GM12865 (cell line): ENCODE measurements around the gene ASTN1.

Experiments used
- DNase-seq: peaks from one replicate; pipeline ENCODE4 v3.0.0; 2010; ENCODE audit warnings: low read depth
- H3K4me3 ChIP-seq: 2 replicates; pipeline ENCODE4 v1.5.1; 2011; ENCODE audit warnings: mild to moderate bottlenecking, low read depth, low read length, control low read depth
- TF ChIP-seq, protein P1 (sequence below): IDR thresholded peaks from 2 replicates; pipeline ENCODE4 v1.5.1; 2011; ENCODE audit warnings: low read length, control low read depth, low read depth, inconsistent platforms; ENCODE audit not compliant: insufficient read depth; ENCODE audit errors: missing control alignments

ASTN1 gene

DNA sequence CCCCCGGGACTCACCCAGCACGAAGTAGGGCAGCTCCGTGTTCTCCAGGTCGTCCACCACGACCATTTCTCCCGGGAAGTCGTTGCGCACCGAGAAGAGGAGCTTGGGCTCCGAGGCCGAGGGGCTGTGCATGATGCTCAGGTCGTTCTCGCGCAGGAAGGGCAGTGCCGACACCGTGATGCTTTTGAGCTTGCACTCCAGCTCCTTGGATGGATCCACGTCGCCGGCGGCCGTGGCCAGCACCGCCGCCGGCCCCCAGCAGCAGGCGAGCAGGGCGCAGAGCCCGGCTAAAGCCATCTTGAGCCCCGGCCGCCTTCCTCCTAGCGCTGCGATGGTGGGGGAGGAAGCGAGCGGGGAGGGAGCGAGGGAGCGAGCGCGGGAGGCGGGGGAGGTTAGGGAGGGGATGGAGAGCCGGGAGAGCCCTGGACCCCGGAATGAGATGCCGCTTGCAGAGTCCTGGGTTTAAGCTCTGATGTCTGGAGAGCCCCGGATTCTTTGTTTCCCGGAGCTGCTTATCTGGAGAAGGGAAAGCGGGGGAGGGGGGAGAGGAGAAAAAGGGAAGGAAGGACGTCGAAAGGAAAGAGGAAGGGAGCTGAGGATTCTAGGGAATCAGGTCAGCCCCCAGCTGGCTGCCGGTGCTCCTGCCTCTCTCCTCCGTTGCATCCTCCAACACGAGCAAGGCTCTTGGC, at the start of gene ASTN1:
Gene ASTN1, minus strand, starts transcription at position 333 of the 689 bp plus-strand sequence. Its CDS starts 36 bp downstream, at position 297.
- TF ChIP-seq, protein P1, sequence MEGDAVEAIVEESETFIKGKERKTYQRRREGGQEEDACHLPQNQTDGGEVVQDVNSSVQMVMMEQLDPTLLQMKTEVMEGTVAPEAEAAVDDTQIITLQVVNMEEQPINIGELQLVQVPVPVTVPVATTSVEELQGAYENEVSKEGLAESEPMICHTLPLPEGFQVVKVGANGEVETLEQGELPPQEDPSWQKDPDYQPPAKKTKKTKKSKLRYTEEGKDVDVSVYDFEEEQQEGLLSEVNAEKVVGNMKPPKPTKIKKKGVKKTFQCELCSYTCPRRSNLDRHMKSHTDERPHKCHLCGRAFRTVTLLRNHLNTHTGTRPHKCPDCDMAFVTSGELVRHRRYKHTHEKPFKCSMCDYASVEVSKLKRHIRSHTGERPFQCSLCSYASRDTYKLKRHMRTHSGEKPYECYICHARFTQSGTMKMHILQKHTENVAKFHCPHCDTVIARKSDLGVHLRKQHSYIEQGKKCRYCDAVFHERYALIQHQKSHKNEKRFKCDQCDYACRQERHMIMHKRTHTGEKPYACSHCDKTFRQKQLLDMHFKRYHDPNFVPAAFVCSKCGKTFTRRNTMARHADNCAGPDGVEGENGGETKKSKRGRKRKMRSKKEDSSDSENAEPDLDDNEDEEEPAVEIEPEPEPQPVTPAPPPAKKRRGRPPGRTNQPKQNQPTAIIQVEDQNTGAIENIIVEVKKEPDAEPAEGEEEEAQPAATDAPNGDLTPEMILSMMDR: no peak
- no peak for DNase-seq
- no peak within 1 kb of the TSS for H3K4me3 ChIP-seq

DNA sequence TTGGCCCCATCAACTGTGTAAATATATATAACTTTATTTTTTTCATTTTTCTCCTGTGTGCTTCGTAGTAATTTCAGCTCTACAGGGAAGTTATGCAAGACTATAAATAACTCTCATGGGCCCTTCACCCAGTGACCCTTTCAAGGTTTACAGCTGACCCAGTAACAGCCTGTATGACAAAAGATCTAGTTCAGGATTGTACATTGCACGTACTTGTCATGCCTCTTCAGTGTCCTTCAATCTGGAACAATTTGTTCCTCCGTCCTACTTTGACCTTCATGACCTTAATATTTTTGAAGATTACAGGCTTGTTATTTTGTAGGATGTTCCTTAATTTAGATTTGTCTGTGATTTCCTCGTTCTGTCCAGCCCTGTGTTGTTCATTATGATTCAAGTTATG, 46.7 kb upstream of the ASTN1 start:
- H3K4me3 ChIP-seq: no peak overlapping the region
- DNase-seq: no peak
- TF ChIP-seq, protein P1: no peak

DNA sequence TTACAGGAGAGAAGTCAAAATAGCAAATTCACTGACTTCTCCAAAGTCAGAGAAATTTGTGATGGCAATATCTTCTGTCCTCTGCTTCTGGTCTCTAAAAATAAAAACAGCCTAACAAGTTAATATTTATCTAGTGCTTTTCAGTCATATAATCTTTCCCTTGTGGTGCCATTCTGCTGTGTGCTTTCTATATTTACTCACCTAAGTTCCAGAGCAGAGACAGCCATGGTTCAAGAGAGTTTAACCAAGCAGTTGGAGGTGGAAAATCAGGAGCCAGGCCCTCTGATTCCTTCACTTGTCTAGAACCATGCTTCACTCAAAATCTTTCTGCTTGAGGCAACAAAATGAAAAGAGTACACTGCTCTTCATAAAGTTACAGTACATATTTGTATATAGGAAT, 45.6 kb upstream of the ASTN1 start:
- DNase-seq: no peak

DNA sequence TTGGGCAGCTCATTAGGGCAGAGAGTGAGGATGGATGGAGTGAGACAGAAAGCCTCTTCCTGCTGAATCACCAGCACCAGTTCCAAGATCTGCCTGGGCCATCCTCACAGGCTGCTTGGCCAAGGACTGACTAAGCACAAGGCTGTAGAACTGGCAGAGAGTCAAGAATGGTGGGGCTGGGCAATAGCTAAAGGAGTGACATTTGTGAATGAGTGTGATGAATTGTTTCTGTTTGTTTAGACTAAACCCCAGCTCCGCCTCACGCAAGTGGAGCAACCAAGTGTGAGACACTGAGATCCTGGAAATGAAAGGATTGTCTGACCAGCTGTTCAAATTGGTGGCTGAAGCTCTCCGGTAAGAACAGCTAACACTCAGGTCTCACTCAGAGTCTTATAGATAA, 44.8 kb upstream of the ASTN1 start:
- TF ChIP-seq, protein P1: no peak
- DNase-seq: no peak
- no peak overlapping the region for H3K4me3 ChIP-seq

More for the DNA sequence above, 45.6 kb upstream of the ASTN1 start:
- H3K4me3 ChIP-seq: no peak overlapping the region
- TF ChIP-seq, protein P1: no peak

DNA sequence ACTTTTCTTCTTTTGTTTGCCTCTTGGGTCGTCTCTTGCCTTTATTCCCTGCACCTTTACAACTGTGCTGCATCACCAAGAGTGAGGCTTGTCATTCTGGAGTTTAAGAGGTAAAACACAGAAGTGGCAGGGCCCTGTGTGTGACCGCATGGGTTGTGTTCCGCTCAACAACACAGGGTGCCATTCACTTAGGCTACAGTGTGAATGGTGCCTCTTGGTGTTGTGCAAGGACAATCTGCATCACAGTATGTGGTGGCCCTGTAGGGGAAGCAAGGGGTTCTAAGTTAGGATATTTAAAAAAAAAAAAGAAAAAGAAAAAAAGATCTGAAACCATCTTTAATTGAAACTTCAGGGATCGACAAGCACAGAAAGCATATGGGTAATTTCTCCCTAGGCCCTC, 44.4 kb upstream of the ASTN1 start:
- TF ChIP-seq, protein P1: no peak
- no peak for DNase-seq
- H3K4me3 ChIP-seq: no peak overlapping the region

DNA sequence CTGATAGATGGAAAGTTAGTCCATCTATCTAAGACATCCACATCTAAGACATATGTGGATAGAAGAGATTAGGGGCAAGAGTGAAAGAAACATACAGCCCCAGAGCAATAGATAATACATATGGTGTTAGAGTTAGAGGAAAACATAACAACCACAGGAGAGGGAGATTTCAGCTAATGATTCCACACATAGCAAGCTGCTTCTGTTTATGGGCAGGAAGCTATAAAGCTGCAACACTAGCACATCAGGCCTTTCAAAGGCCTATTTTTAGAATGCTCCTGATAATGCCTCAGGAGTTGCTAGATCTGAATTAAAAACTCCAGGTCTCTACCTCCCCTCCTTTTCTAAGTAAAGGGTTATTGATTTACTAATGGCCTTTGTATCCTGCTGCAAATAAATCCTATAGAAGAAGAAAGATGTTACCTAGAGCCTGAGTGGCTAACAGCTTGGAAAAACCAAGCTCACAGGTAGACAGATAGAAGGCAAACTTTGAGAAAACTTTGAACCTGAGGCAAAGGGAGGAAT, 42.4 kb upstream of the ASTN1 start:
- TF ChIP-seq, protein P1: no peak
- H3K4me3 ChIP-seq: no peak overlapping the region
- no peak for DNase-seq

DNA sequence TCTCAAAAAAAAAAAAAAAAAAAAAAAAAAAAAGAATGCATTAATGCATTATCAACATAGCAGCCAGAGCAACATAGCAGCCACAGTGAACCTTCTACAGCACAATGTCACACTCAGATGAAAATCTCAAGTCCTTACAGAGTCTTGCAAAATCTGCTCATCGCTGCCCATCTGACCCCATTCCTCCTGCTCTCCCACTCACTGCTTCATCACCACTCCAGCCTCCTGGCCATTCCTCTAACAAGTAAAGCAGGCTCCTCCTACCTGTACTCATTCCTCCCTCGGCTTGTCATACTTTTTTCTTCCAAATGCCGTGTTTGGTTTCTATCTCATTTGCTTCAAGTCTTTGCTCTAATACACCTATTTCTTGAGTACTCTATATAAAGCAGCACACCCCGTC, 35.8 kb upstream of the ASTN1 start:
- no peak overlapping the region for H3K4me3 ChIP-seq
- TF ChIP-seq, protein P1: no peak
- DNase-seq: no peak
